GM12878 (cell line): ENCODE data around the gene CLNK. TPM values are rescaled to one million over a fixed set of nuclear protein-coding genes. Genes with fewer than 3 reads are reported as not detected.

Source experiments
- BCL3 ChIP-seq: IDR thresholded peaks from 2 replicates; pipeline ENCODE4 v1.6.1; 2011; ENCODE audit warnings: borderline replicate concordance, low read depth, mild to moderate bottlenecking, moderate library complexity, low read length; ENCODE audit not compliant: insufficient read depth, poor library complexity, severe bottlenecking
- BRCA1 ChIP-seq: IDR thresholded peaks from 2 replicates; pipeline ENCODE4 v1.6.1; 2011; ENCODE audit warnings: low read depth, low read length, improper control_type of control experiment
- CBX5 ChIP-seq: sonication (generic); IDR thresholded peaks from 2 replicates; pipeline ENCODE4 v1.6.1; 2016; ENCODE audit warnings: low read depth, moderate library complexity, mild to moderate bottlenecking, inconsistent platforms
- CHD4 ChIP-seq: fragments of 200-600 bp; sonication (generic); IDR thresholded peaks from 2 replicates; pipeline ENCODE4 v1.6.1; 2016; ENCODE audit warnings: mild to moderate bottlenecking
- CREB1 ChIP-seq: IDR thresholded peaks from 2 replicates; pipeline ENCODE4 v1.6.1; 2012; ENCODE audit warnings: low read depth, mild to moderate bottlenecking, inconsistent platforms
- CTCF ChIP-seq, 3 experiments: IDR thresholded peaks in 2 of 3; conservative IDR thresholded peaks in 1 of 3; 2 replicates each; pipeline ENCODE4 v1.5.1; 2011; ENCODE audit warnings: low read depth in 3 of 3, low read length in 3 of 3, mild to moderate bottlenecking in 3 of 3, control low read depth in 2 of 3, moderate library complexity in 2 of 3, inconsistent platforms in 1 of 3, mixed read lengths in 1 of 3; ENCODE audit not compliant: control insufficient read depth in 2 of 3, insufficient read depth in 1 of 3; ENCODE audit errors: extremely low read depth in 1 of 3
- NFXL1 ChIP-seq: fragments of 450-650 bp; IDR thresholded peaks from 2 replicates; pipeline ENCODE4 v1.6.1; 2017; ENCODE audit warnings: antibody characterized with exemption, mild to moderate bottlenecking, borderline replicate concordance
- NFYB ChIP-seq: IDR thresholded peaks from 2 replicates; pipeline ENCODE4 v1.6.1; 2011; ENCODE audit warnings: low read depth, mild to moderate bottlenecking, low read length, improper control_type of control experiment, moderate library complexity; ENCODE audit not compliant: insufficient read depth
- NKRF ChIP-seq: fragments of 450-650 bp; conservative IDR thresholded peaks from 2 replicates; pipeline ENCODE4 v1.6.1; 2017; ENCODE audit warnings: mild to moderate bottlenecking, moderate library complexity
- SREBF1 ChIP-seq: IDR thresholded peaks from 2 replicates; pipeline ENCODE4 v1.6.1; 2012; ENCODE audit warnings: mild to moderate bottlenecking, low read length
- SUPT20H ChIP-seq: IDR thresholded peaks from 2 replicates; pipeline ENCODE4 v1.6.1; 2011; ENCODE audit warnings: low read depth, mild to moderate bottlenecking, low read length, moderate library complexity, borderline replicate concordance; ENCODE audit not compliant: control insufficient read depth
- TARDBP ChIP-seq: IDR thresholded peaks from 2 replicates; pipeline ENCODE4 v1.6.1; 2016; ENCODE audit warnings: borderline replicate concordance
- TCF7 ChIP-seq: IDR thresholded peaks from 2 replicates; pipeline ENCODE4 v1.6.1; 2014; ENCODE audit warnings: antibody characterized with exemption, borderline replicate concordance
- YBX1 ChIP-seq: fragments of 450-650 bp; IDR thresholded peaks from 2 replicates; pipeline ENCODE4 v1.6.1; 2016; ENCODE audit warnings: antibody characterized with exemption
- ZNF622 ChIP-seq: fragments of 450-650 bp; IDR thresholded peaks from 2 replicates; pipeline ENCODE4 v1.6.1; 2017; ENCODE audit warnings: mild to moderate bottlenecking, inconsistent platforms
- ZSCAN29 ChIP-seq: fragments of 450-650 bp; IDR thresholded peaks from 2 replicates; pipeline ENCODE4 v1.6.1; 2017; ENCODE audit warnings: mild to moderate bottlenecking, moderate library complexity
- polyA plus RNA-seq, 11 experiments: library from polyadenylated mRNA; depleted of rRNA in 4 of 11; unstranded in 6 of 11; stranded (reverse) in 5 of 11; fragments of >200 nt; fragmentation: Nextera tagmentation in 4 of 11; fragmentation: Illumina TruSeq in 1 of 11; extraction: Ambion mirVana in 4 of 11; extraction: Trizol in 1 of 11; gene quantifications; 1 replicate in 1 of 11; 2 replicates in 10 of 11; pipeline versions ENCODE4 v1.2.1 to v1.2.3, GENCODE V29; 2011 to 2016; ENCODE audit warnings: inconsistent platforms in 2 of 11, missing spikeins in 2 of 11, low read depth in 1 of 11
- total RNA-seq, 4 experiments: library from RNA; depleted of rRNA in 3 of 4; stranded (reverse); fragments of >200 nt in 3 of 4; fragmentation: Illumina TruSeq in 1 of 4; extraction: Trizol in 1 of 4; gene quantifications; 2 replicates each; pipeline versions ENCODE4 v1.2.1 to v1.2.3, GENCODE V29; 2013 to 2021
- TF ChIP-seq, protein P1 (sequence below): fragments of 450-650 bp; IDR thresholded peaks from 2 replicates; pipeline ENCODE4 v1.6.1; 2016; ENCODE audit warnings: mild to moderate bottlenecking, moderate library complexity, borderline replicate concordance
- TF ChIP-seq, protein P2 (sequence below): fragments of 150-350 bp; IDR thresholded peaks from 2 replicates; pipeline ENCODE4 v1.6.1; 2016; ENCODE audit warnings: low read depth, low read length

The CLNK gene
- total and polyA plus RNA-seq, 10 of the 15 experiments (the other 5 are each of a cell fraction or from before 2014, with no cell fraction given), result 2.1 to 14.3 (median 2.7) TPM

GRCh38 chr4:10684631-10685030 is at the start of gene CLNK (continued):
- TF ChIP-seq NFYB (peak; percentile 68; the same call in 1 of the 2 replicates), TCF7 (no peak), CTCF (IDR thresholded peaks at IDR 0.05 in 2 of 3, conservative IDR thresholded peaks at IDR 0.05 in 1 of 3; ENCODE audit: control insufficient read depth in 2 of 3, extremely low read depth in 1 of 3, insufficient read depth in 1 of 3, low read depth in 3 of 3, low read length in 3 of 3) (no peak), CBX5 (no peak), ZNF622 (no peak), NFXL1 (no peak), BRCA1 (no peak), CREB1 (no peak), NKRF (no peak), BCL3 (no peak), SUPT20H (no peak), ZSCAN29 (no peak), CHD4 (no peak), YBX1 (no peak), TARDBP (no peak), SREBF1 (no peak)
- TF ChIP-seq, protein P1, sequence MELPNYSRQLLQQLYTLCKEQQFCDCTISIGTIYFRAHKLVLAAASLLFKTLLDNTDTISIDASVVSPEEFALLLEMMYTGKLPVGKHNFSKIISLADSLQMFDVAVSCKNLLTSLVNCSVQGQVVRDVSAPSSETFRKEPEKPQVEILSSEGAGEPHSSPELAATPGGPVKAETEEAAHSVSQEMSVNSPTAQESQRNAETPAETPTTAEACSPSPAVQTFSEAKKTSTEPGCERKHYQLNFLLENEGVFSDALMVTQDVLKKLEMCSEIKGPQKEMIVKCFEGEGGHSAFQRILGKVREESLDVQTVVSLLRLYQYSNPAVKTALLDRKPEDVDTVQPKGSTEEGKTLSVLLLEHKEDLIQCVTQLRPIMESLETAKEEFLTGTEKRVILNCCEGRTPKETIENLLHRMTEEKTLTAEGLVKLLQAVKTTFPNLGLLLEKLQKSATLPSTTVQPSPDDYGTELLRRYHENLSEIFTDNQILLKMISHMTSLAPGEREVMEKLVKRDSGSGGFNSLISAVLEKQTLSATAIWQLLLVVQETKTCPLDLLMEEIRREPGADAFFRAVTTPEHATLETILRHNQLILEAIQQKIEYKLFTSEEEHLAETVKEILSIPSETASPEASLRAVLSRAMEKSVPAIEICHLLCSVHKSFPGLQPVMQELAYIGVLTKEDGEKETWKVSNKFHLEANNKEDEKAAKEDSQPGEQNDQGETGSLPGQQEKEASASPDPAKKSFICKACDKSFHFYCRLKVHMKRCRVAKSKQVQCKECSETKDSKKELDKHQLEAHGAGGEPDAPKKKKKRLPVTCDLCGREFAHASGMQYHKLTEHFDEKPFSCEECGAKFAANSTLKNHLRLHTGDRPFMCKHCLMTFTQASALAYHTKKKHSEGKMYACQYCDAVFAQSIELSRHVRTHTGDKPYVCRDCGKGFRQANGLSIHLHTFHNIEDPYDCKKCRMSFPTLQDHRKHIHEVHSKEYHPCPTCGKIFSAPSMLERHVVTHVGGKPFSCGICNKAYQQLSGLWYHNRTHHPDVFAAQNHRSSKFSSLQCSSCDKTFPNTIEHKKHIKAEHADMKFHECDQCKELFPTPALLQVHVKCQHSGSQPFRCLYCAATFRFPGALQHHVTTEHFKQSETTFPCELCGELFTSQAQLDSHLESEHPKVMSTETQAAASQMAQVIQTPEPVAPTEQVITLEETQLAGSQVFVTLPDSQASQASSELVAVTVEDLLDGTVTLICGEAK, result no peak
- TF ChIP-seq, protein P2, sequence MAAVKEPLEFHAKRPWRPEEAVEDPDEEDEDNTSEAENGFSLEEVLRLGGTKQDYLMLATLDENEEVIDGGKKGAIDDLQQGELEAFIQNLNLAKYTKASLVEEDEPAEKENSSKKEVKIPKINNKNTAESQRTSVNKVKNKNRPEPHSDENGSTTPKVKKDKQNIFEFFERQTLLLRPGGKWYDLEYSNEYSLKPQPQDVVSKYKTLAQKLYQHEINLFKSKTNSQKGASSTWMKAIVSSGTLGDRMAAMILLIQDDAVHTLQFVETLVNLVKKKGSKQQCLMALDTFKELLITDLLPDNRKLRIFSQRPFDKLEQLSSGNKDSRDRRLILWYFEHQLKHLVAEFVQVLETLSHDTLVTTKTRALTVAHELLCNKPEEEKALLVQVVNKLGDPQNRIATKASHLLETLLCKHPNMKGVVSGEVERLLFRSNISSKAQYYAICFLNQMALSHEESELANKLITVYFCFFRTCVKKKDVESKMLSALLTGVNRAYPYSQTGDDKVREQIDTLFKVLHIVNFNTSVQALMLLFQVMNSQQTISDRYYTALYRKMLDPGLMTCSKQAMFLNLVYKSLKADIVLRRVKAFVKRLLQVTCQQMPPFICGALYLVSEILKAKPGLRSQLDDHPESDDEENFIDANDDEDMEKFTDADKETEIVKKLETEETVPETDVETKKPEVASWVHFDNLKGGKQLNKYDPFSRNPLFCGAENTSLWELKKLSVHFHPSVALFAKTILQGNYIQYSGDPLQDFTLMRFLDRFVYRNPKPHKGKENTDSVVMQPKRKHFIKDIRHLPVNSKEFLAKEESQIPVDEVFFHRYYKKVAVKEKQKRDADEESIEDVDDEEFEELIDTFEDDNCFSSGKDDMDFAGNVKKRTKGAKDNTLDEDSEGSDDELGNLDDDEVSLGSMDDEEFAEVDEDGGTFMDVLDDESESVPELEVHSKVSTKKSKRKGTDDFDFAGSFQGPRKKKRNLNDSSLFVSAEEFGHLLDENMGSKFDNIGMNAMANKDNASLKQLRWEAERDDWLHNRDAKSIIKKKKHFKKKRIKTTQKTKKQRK, result no peak
